GM12865 (cell line): Measurements from ENCODE around the gene UNC119B.

Experiments
- DNase-seq: peaks from one replicate; pipeline ENCODE4 v3.0.0; 2010; ENCODE audit warnings: low read depth
- H3K4me3 ChIP-seq: 2 replicates; pipeline ENCODE4 v1.5.1; 2011; ENCODE audit warnings: mild to moderate bottlenecking, low read depth, low read length, control low read depth
- CTCF ChIP-seq: IDR thresholded peaks from 2 replicates; pipeline ENCODE4 v1.5.1; 2011; ENCODE audit warnings: low read length, control low read depth, low read depth, inconsistent platforms; ENCODE audit not compliant: insufficient read depth; ENCODE audit errors: missing control alignments

Gene UNC119B

GRCh38 chr12:120739821-120740613 is 29.8 kb downstream of the UNC119B start:
- H3K4me3 ChIP-seq, result no peak overlapping the region
- no peak for DNase-seq
- TF ChIP-seq CTCF, result no peak

- no peak for TF ChIP-seq CTCF
- H3K4me3 ChIP-seq, result no peak overlapping the region
- no peak for DNase-seq
These were observed 30.6 kb downstream of the UNC119B start for GRCh38 chr12:120740871-120741270.

GRCh38 chr12:120741476-120742421 is 31.5 kb downstream of the UNC119B start:
- TF ChIP-seq CTCF, result no peak
- no peak for DNase-seq

GRCh38 chr12:120744922-120745493 is 34.8 kb downstream of the UNC119B start:
- TF ChIP-seq CTCF, result no peak
- no peak overlapping the region for H3K4me3 ChIP-seq
- DNase-seq, result no peak

More at GRCh38 chr12:120741476-120742421, 31.5 kb downstream of the UNC119B start:
- H3K4me3 ChIP-seq, result no peak overlapping the region

- no peak for TF ChIP-seq CTCF
These were observed 38.0 kb downstream of the UNC119B start for GRCh38 chr12:120748242-120748641.

GRCh38 chr12:120749256-120749655 is 39.0 kb downstream of the UNC119B start:
- H3K4me3 ChIP-seq, result no peak overlapping the region
- TF ChIP-seq CTCF, result no peak
- DNase-seq, result no peak

More at GRCh38 chr12:120748242-120748641, 38.0 kb downstream of the UNC119B start:
- no peak overlapping the region for H3K4me3 ChIP-seq
- DNase-seq, result no peak
